Kidney (tissue), 14 donors: Measurements from ENCODE around the gene UNC13D. TPM values are rescaled to one million over a fixed set of nuclear protein-coding genes. Genes with fewer than 3 reads are reported as not detected.

Experiments
- DNase-seq, 5 donors: peaks; one replicate each; pipeline ENCODE4 v3.0.0-alpha.2; 2013 to 2020
- FAIRE-seq: peaks from 2 replicates; lab custom pipeline; 2012; peaks lifted over from hg19 to GRCh38; lab: Jason Lieb, UNC
- H3K27ac ChIP-seq, 2 donors: one replicate each; pipeline ENCODE4 v1.7.0; 2013; ENCODE audit warnings: low read depth in 2 of 2, low read length in 2 of 2, inconsistent platforms in 1 of 2
- H3K27me3 ChIP-seq: one replicate; pipeline ENCODE4 v1.7.1; 2013; ENCODE audit warnings: low read length, inconsistent platforms; ENCODE audit not compliant: control insufficient read depth, insufficient read depth
- H3K36me3 ChIP-seq, 3 donors: one replicate each; pipeline versions ENCODE4 v1.7.0 to v1.7.1; 2013; ENCODE audit warnings: low read length in 3 of 3, control low read depth in 1 of 3, inconsistent platforms in 1 of 3; ENCODE audit not compliant: insufficient read depth in 3 of 3, control insufficient read depth in 2 of 3
- H3K4me1 ChIP-seq, 3 donors: one replicate each; pipeline versions ENCODE4 v1.7.0 to v1.7.1; 2013; ENCODE audit warnings: low read length in 3 of 3, inconsistent platforms in 1 of 3, low read depth in 1 of 3; ENCODE audit not compliant: control insufficient read depth in 2 of 3, insufficient read depth in 2 of 3
- H3K4me3 ChIP-seq, 3 donors: one replicate each; pipeline versions ENCODE4 v1.7.0 to v1.8.1; 2013; ENCODE audit warnings: low read length in 3 of 3, control low read depth in 1 of 3, inconsistent platforms in 1 of 3
- H3K9ac ChIP-seq, 3 donors: one replicate each; pipeline versions ENCODE4 v1.7.0 to v1.7.1; 2013; ENCODE audit warnings: low read length in 3 of 3, control low read depth in 1 of 3, inconsistent platforms in 1 of 3
- H3K9me3 ChIP-seq, 3 donors: one replicate each; pipeline versions ENCODE4 v1.7.0 to v1.7.1; 2013; ENCODE audit warnings: low read length in 3 of 3, control low read depth in 1 of 3, inconsistent platforms in 1 of 3; ENCODE audit not compliant: control insufficient read depth in 2 of 3, insufficient read depth in 1 of 3
- intact Hi-C: fragments of 100-400 bp; cut with DNase I; formaldehyde crosslinking; loops from one replicate; pipeline ENCODE4 v1.11.1; 2022
- polyA plus RNA-seq: library from polyadenylated mRNA; stranded (reverse); fragments of 350-450 nt; fragmentation: Illumina TruSeq; extraction: RNeasy Lipid Tissue Mini Kit (QIAGEN cat#74804); gene quantifications from one replicate; pipeline ENCODE4 v1.2.3, GENCODE V29; 2014; ENCODE audit warnings: low read depth, low replicate concordance; ENCODE audit not compliant: insufficient read depth
- total RNA-seq: library from RNA; stranded (reverse); fragmentation: NEBNext Ultra II Directional; extraction: Animal tissue kit (Norgen Biotek cat#: 25700); gene quantifications from one replicate; pipeline ENCODE4 v1.2.1, GENCODE V29; 2021
- TF ChIP-seq, protein P1 (sequence below): IDR thresholded peaks from 3 replicates; pipeline ENCODE4 v1.5.1; 2012; ENCODE audit warnings: mild to moderate bottlenecking, moderate library complexity, borderline replicate concordance; ENCODE audit not compliant: insufficient read depth; ENCODE audit errors: extremely low read depth
- donor health status: control.
- donor health status: control.
- donor health status: control.
- donor health status: control.
- donor health status: control.
- donor health status: DM: yes; HTN: yes; CAD: no.
- donor health status: Normal renal cell carcinoma (clear cell type).

Gene UNC13D
- total and polyA plus RNA-seq, 2 donors from 2014 or later = 3.8 to 26.1 TPM

DNA sequence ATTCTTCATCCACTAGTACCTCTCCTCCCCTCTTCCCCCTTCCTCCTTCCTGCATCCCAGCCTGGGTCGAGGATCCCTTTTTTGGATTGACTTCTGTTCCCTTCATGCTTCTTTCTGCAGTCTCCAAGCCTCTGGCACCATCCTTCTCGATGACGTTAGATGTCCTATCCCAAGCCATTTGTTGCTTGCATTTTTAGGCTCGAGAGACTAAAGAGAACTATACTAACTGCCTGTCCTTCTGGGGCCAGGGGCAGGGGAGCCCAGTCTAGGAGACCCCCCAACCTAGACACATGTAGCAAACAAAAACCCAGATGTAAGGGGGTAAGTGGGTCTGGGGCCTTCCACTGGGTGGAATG lies 35.7 kb downstream of the UNC13D start:
- no peak overlapping the region for H3K27ac ChIP-seq
- DNase-seq = no peak
- TF ChIP-seq, protein P1, sequence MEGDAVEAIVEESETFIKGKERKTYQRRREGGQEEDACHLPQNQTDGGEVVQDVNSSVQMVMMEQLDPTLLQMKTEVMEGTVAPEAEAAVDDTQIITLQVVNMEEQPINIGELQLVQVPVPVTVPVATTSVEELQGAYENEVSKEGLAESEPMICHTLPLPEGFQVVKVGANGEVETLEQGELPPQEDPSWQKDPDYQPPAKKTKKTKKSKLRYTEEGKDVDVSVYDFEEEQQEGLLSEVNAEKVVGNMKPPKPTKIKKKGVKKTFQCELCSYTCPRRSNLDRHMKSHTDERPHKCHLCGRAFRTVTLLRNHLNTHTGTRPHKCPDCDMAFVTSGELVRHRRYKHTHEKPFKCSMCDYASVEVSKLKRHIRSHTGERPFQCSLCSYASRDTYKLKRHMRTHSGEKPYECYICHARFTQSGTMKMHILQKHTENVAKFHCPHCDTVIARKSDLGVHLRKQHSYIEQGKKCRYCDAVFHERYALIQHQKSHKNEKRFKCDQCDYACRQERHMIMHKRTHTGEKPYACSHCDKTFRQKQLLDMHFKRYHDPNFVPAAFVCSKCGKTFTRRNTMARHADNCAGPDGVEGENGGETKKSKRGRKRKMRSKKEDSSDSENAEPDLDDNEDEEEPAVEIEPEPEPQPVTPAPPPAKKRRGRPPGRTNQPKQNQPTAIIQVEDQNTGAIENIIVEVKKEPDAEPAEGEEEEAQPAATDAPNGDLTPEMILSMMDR = no peak

DNA sequence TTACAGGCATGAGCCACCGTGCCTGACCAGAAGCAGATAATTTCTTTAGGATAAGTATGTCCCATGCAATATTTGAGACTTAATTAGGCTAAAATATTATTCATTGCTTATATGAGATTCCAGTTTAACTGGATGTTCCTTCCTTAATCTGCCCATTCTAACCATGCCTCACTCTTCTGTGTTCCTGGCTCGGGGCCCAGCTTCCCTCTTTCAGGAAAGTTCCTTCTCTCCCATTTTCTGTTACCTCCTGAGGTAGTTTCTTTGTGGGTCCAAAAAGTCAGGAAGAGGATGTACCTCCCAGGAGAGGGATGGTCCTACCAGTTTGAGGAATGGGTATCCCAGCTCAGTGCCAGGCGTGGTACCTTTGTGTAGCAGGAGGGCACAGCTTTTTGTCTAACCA lies 36.3 kb downstream of the UNC13D start:
- no peaks in the 10 kb centered on the region for H3K4me1 ChIP-seq
- no peak overlapping the region for H3K4me3 ChIP-seq
- H3K27ac ChIP-seq = no peak overlapping the region
- DNase-seq (no peak), FAIRE-seq (no peak)
- intact Hi-C loops = no loop called here
- H3K27me3 ChIP-seq = no peaks in the 10 kb centered on the region
- TF ChIP-seq, protein P1 = no peak
- H3K9me3 ChIP-seq = no peaks in the 10 kb centered on the region
- no peak overlapping the region for H3K9ac ChIP-seq
- H3K36me3 ChIP-seq = peaks cover 0 to 14% (median 9%) of the 10 kb centered on the region in 3 donors

More for the DNA sequence above, 35.7 kb downstream of the UNC13D start:
- intact Hi-C loops = no loop called here
- peaks cover 0 to 19% (median 12%) of the 10 kb centered on the region in 3 donors for H3K36me3 ChIP-seq
- H3K4me1 ChIP-seq = no peaks in the 10 kb centered on the region
- no peaks in the 10 kb centered on the region for H3K27me3 ChIP-seq
- H3K9me3 ChIP-seq = no peaks in the 10 kb centered on the region
- FAIRE-seq = no peak
- H3K4me3 ChIP-seq = no peak overlapping the region
- H3K9ac ChIP-seq = no peak overlapping the region

DNA sequence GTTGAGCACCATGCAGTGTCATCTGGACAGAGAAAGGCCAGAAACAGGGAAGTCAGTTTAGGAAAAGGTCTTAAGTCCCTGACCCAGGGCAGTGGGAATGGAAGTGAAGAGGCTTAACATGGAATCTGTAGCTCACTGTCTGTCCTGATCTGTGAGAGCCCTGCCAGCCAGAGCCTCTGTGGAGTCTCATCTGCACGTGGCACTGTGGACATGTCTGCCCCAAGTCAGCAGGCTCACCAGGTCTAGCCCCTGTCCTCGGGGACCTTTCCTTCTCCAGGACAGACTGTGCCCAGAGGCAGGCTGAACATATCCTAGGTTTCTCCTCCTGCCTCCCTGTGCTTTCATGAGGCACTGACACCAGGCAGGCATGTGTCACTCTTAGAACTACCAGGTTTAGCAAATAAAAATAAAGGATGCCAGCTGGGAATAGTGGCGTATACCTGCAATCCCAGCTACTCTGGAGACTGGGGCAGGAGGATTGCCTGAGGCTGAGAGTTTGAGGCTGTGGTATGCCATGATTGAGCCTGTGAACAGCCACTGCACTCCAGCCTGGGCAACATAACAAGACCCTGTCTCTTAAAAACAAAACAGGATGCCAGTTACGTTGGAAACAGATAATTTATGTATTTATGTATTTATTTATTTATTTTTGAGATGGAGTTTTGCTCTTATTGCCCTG lies 37.2 kb downstream of the UNC13D start:
- H3K27ac ChIP-seq = no peak overlapping the region

More for the DNA sequence above, 37.2 kb downstream of the UNC13D start:
- Histone ChIP-seq H3K4me1 (no peaks in the 10 kb centered on the region), H3K36me3 (peaks cover 0 to 5% (median 5%) of the 10 kb centered on the region in 3 donors), H3K4me3 (no peak overlapping the region), H3K9me3 (no peaks in the 10 kb centered on the region), H3K9ac (no peak overlapping the region), H3K27me3 (no peaks in the 10 kb centered on the region)
- intact Hi-C loops = no loop called here
- TF ChIP-seq, protein P1 = no peak
- FAIRE-seq (no peak), DNase-seq (no peak)
